HG03139 (cell line): ENCODE results near the gene DOC2A.
"Not testable (repeated sequence)": the region's sequence is repeated elsewhere in the genome, so short reads cannot be mapped to it uniquely, and the experiment has no call there.

Experiments
- ATAC-seq: cut with Tn5 transposase; IDR thresholded peaks from one replicate; pipeline ENCODE4 v1.9.1; 2021; ENCODE audit not compliant: unreplicated experiment

The DOC2A gene

GRCh38 chr16:30027588-30028437 lies 17.0 kb upstream of the DOC2A start:
- ATAC-seq, result no peak

GRCh38 chr16:30026449-30026848 lies 15.6 kb upstream of the DOC2A start:
- no peak for ATAC-seq

- no peak for ATAC-seq
These were observed 14.7 kb upstream of the DOC2A start for GRCh38 chr16:30025574-30025973.

GRCh38 chr16:30025156-30025555 lies 14.3 kb upstream of the DOC2A start:
- no peak for ATAC-seq

GRCh38 chr16:30024451-30024850 lies 13.6 kb upstream of the DOC2A start:
- no peak for ATAC-seq

GRCh38 chr16:30023586-30023985 lies 12.8 kb upstream of the DOC2A start:
- no peak for ATAC-seq

- ATAC-seq, result no peak
These were observed 12.1 kb upstream of the DOC2A start, which contains the start of gene C16orf92 for GRCh38 chr16:30022887-30023286. TSS of gene C16orf92 (plus strand) at chr16:30023198. CDS start at chr16:30023341, 143 bp downstream.

- no peak for ATAC-seq
These were observed 7.9 kb upstream of the DOC2A start for GRCh38 chr16:30018731-30019158.

GRCh38 chr16:30017937-30018336 lies 7.1 kb upstream of the DOC2A start:
- ATAC-seq, result not testable (repeated sequence)

GRCh38 chr16:30017277-30017656 lies 6.4 kb upstream of the DOC2A start:
- no peak for ATAC-seq

GRCh38 chr16:30016555-30017276 lies 5.9 kb upstream of the DOC2A start:
- ATAC-seq, result no peak

GRCh38 chr16:30015450-30015849 lies 4.6 kb upstream of the DOC2A start:
- ATAC-seq, result not testable (repeated sequence)

- not testable (repeated sequence) for ATAC-seq
These were observed 1.8 kb upstream of the DOC2A start for GRCh38 chr16:30012598-30012997.

GRCh38 chr16:30011714-30012504 lies 1.1 kb upstream of the DOC2A start:
- ATAC-seq, result no peak

- no peak for ATAC-seq
These were observed 610 bp downstream of the DOC2A start for GRCh38 chr16:30009990-30010843.

GRCh38 chr16:30009085-30009862 lies 1.6 kb downstream of the DOC2A start:
- no peak for ATAC-seq

- ATAC-seq, result no peak
These were observed 3.4 kb downstream of the DOC2A start for GRCh38 chr16:30007378-30007895.

GRCh38 chr16:30006659-30007377 lies 4.0 kb downstream of the DOC2A start:
- no peak for ATAC-seq

- ATAC-seq, result no peak
These were observed 4.7 kb downstream of the DOC2A start for GRCh38 chr16:30006095-30006473.
